GM21447 (cell line): Measurements from ENCODE around the gene RNF225.
"Not testable (repeated sequence)": the region's sequence is repeated elsewhere in the genome, so short reads cannot be mapped to it uniquely, and the experiment has no call there.

Experiments
- ATAC-seq: cut with Tn5 transposase; IDR thresholded peaks from one replicate; pipeline ENCODE4 v1.9.1; 2021; ENCODE audit not compliant: unreplicated experiment

Gene RNF225

DNA sequence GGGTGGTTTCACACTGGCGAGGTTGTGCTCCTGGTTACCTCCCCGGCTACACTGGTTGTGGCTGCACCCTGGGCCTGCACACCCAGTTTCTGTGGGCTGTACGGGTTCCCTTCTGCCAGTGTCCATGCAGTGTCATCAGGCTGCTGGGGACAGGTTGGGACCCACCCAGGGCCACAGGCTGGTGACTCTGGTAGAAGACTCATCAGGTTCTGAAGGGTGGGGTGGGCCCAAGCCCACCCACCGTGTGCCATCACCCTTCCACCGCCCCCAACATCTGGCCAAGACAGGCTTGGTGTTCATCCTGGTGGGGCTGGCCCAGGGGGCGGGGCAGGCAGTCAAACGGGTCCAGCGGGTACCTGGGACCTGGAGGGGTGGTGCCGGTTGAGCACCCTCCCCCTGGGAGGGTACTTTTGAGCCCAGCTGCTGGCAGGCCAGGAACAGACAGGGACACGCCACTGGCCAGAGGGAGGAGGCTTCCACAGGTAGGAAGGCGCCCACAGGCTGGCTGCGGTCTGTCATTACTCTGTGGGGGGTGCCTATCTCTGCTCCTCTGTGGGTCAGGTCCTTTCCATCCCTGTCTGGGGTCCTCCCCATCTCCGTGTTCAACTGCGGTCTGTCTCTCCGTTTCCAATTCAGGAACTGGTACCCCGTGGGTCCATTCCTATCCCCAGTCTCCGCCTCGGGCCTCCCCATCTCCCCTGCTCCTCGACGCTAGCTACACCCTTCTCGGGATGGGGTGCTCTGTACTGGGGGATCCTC lies at the start of gene RNF225:
TSS of gene RNF225 (plus strand) at position 437 of the 759 bp plus-strand sequence. CDS start 434 bp downstream, outside the sequence.
- ATAC-seq: no peak

DNA sequence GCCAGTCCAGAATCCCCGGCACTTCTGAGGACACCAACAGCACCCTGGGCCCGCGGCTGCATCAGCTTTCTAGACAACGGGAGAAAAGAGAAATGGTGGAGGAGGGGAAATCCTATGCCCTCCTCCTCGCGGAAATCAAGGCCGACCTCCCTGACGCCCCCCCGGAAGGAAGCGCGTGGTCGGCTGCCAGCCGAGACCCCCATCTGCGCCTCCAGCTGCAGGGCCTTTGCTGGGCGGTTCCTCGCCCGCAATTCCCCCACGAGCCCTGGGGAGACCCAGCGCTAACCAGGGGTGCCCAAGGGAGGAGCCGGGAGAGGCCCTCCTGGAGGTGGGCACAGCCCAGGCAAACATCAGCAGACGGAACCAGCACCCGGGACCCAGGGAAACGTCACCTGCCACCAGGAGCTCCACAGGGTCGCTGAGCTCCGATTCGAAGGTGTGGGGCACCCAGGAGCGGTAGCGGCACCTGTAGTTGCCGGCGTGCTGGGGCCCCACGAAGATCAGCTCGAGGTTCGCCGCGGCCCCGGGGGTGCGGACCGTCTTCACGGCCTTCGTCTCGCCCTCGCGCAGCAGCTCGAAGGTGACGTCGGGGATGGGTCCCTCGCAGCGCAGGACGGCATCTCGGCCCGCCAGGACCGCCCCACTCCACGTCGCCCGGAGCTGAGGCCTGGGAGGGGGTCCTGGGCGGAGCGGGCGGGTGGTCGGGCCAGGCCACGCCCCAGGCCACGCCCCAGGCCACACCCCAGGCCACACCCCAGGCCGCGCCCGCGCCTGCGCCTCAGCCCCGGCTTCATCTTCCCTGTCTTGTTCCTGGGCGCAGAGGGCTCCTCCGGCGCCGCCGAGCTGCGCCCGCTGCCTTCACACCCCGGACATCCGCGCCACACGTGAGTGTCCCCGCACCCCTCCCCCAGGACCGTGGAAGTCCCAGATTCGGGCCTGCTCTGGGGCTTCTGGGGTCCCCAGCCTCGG lies 48.2 kb upstream of the RNF225 start:
- peak; percentile 93 for ATAC-seq

DNA sequence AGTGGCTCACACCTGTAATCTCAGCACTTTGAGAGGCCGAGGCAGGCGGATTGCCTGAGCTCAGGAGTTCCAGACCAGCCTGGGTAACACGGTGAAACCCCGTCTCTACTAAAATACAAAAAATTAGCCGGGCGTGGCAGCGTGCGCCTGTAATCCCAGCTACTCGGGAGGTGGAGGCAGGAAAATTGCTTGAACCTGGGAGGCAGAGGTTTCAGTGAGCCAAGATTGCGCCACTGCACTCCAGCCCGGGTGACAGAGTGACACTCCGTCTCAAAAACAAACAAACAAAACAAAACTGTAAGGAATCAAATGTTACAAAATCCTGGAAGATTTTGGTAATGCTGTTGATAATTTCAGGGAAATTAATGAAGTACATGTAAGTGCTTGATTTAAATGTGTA lies 47.4 kb upstream of the RNF225 start:
- ATAC-seq: not testable (repeated sequence)

DNA sequence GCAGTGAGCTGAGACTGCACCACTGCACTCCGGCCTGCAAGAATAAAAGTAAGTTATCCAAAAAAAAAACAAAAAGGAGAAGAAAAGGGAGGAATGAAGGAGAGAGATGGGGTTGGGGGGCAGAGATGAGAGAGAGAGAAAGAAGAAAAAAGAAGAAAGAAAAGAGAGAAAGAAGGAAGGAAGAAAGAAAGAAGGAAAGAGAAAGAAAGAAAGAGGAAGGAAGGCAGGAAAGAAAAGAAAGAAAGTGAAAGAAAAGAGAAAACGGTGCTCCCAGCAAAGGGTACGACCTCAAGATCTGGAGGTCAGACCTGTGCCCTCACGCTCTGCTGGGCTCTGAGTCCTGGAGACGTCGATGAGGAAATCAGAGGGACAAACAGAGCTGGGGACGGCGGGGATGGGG lies 45.9 kb upstream of the RNF225 start:
- no peak for ATAC-seq

DNA sequence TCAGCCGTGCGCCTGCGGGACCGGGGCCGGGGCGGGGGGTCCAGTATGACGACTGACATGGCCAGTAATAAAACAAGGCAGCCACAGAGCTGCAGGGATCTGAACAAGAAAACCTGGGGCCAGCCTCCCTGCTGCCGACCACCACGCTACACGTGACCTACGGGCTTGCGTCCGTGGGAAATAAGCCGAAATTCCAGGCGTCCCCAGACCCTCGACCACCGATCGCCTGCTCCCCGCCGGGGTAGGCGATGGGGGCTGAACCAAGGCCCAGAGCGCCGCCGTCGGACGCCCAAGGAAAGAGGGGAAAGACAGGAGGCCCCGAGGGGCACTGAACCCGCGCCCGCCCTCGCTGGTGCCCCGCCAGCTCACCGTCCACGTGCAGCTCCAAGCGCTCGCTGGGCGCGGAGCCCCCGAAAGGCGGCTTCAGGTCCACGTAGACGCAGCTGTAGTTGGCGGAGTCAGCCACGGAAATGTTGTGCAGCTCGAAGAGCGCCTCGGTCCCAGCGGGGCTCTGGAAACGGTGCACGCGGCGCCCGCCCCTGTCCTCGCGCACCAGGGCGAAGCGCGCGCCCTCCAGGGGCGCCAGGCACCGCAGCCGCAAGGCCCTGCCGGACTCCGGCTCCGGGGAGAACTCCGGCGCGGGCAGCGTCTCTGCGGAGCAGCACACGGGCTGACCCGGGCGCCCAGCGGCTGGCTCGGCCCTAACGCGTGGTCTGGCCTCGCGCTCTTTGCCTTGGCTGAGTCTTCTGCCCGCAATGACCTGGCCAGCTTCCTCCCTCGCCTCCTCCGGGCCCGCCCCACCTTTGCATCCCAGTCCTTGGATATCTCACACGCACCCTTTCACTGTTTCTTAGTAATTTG lies 45.2 kb upstream of the RNF225 start:
- no peak for ATAC-seq

DNA sequence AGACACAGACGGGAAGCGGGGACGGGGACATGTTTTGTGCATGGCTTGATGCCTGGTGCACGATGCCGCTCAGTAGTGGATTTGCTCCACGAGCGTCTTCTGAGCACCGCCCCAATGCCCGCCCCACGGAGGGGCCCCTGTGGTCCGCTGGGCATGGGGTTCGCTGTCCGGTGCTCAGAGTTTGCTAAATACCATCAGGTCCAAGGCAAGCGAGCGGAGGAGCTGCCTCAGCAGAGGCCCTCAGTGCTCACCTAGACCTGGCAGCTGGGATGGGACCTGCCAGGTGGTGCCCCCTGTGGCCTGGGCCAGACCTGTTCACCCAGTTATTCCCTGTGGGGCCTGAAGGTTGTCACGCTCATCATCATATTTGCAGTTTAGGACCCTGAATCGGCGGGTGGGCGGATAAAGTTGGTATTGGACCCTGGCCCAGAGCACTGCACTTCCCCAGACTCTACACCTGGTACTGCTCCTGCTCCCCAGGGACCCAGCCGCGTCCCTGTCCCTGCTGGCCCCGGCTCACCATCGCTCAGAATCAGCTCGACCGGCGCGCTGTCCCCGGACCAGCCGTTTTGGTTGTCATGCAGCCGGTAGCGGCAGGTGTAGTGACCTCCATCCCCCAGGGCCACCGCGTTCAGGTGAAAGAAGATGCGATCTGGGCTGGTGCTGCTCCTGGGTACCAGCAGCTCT lies 44.4 kb upstream of the RNF225 start:
- ATAC-seq: no peak

DNA sequence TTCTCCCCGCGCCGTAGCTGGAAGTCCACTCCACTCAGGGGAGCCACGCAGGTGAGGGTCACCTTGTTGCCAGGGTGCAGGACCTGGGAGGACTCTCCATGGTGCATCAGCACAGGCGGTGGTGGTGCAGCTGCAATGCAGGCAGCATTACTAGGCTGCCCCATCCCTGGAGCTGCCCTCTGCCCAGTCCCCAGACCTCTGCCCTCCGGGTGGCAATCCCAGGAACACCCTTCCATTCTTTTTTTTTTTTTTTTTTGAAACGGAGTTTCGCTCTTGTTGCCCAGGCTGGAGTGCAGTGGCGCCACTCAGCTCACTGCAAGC lies 43.9 kb upstream of the RNF225 start:
- ATAC-seq: no peak

DNA sequence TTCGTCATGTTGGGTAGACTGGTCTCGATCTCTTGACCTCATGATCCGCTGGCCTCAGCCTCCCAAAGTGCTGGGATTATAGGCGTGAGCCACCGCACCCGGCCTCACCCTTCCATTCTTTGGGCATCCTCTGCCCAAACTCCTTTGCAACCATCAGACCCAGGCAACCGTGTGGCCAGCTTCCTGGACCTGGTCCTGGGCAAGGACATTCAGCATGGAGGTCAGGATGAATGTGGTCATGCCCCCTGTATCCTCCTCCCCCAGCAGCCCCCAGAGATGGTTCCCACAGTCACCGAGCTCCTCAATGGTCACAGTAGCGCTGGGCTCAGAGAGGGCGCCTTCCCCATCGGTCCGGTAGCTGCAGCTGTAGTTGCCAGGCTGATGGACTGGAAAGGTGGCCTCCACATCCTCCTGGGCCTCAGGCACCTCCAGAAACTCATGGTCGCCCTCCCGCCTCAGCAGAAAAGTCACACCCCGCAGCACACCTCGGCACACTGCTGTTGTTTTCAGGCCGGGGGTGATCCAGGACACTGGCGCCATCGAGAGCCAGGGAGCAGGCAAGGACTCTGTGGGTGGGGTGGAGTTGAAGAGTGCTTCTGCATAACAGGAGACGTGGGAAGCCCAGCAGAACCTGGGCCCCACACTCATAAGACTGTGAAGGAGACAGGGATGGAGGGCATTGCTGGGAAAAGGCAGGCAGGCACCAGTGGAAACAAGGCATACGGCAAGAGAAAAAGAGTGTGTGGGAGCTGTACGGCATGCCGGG lies 43.3 kb upstream of the RNF225 start:
- no peak for ATAC-seq

DNA sequence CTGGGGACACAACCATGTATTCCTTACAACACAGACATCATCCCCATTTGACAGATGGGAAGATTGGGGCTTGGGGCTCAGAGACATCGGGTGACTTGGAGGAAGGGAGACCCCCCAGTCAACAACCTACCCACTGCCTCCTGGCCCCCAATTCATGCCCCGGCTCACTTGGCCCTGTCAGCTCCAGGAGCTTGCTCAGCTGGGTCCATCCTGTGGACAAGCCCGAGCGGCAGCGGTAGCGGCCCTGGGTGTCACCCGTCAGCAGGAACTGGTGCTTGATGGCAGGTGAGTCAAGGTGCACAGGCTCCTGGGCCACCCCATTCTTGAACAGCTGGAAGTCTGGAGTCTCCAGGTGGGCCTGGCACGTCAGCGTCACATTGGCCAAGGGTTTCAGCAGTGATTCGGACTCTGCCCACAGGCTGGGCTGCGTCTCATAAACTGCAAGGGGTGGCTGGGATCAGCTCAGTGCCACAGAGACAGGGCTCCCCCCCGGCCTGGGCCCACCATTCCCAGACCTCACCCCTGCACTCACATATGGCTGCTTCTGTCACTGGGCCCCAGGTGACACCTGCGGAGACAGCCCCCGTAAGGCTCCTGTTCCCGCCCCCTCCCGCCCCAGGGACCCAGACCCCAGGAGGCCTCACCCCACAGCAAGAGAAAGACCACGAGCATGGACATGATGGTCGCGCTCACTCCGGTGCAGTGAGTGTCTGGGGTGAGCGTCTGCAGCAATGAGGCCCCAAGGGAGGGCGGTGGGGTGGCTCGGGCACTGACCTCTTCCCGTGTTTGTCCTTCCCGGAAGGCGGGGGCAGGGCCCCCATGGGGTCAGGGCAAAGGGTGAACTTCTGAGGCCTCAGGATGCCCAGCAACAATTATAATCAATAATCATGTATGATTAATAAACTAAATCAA lies 42.4 kb upstream of the RNF225 start, which contains the start of gene A1BG:
TSS of gene A1BG (minus strand) at position 733 of the 912 bp plus-strand sequence. CDS start at position 678, 55 bp downstream.
- ATAC-seq: no peak

DNA sequence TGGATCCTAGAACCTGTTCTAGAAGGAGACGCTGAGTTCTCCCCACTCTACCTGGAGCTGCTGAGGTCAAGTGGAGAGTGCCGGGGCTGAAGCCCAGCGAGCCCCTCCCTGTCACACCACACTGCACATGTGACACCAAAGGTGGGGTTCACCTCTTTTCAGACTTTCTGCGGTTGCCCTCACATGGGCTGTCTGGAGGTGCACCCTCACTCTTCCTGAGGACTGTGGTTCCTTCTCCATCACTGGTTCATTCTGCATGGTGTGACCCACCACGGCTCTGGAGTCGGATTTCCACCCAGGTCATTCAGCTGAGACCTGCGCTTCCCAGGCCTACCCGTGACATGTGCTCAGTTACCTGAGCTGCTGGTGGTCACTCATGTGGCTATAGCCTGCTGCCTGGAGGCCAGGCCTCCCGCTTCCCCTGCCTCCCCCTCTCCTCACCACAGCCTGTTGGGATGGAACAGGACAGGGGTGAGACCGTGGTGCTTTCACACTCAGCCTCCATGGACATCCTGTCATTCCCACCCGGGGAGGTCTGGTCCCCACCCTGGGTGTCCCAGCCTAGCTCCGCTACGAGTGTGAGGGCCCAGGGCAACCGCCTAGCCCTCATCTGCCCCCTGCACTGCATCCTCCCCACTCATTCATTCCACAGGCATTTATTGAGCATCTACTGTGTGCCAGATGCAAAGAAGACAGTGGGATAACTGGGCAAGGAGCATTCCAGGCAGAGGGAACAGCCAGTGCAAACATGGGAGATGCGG lies 41.6 kb upstream of the RNF225 start:
- no peak for ATAC-seq

DNA sequence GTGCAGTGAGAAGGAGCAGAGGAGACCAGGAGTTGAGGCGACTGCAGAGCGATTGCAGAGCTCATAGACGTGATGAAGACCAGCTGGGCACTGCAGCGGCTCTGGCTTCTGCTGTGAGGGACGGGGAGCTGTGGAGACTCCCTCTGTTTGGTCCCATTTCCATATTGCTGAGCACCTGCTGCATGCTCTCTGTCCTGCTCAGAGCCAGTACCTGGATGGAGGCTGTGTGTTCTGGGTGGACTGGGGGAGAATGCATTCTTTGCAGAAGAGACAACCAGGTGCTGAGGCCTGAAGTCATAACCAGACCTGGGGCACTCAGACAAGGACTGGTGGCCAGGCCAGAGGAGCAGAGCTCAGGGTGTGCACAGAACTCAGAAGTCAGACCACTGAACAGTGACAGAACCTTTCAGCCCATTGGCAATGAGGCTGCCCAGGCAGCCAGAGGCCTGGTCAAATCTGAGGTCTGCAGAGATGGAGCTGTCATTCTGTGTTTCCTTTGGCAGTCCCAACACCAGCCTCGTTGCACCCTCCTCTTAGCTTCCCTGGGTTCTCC lies 40.9 kb upstream of the RNF225 start:
- ATAC-seq: no peak

DNA sequence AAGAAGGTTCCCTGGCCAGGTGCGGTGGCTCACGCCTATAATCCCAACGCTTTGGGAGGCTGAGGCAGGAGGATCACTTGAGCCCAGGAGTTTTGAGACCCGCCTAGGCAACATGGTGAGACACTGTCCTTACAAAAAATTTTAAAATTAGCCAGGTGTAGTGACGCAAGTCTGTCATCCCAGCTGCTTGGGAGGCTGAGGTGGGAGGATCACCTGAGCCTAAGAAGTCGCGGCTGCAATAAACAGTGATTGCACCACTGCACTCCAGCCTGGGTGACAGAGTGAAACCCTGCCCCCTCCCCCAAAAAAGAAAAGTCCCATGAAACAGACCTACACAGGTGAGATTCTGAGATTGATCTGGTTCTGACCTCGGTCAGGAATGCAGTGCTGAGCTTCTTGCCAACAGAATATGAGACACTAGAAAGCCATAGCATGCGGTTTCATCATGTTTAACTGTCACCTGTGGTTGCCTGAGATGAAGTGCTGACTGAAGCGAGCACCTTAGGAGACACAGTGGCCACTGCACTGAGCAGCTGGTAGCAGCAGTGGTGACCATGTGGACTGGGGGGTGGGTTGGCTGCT lies 40.1 kb upstream of the RNF225 start:
- ATAC-seq: no peak

DNA sequence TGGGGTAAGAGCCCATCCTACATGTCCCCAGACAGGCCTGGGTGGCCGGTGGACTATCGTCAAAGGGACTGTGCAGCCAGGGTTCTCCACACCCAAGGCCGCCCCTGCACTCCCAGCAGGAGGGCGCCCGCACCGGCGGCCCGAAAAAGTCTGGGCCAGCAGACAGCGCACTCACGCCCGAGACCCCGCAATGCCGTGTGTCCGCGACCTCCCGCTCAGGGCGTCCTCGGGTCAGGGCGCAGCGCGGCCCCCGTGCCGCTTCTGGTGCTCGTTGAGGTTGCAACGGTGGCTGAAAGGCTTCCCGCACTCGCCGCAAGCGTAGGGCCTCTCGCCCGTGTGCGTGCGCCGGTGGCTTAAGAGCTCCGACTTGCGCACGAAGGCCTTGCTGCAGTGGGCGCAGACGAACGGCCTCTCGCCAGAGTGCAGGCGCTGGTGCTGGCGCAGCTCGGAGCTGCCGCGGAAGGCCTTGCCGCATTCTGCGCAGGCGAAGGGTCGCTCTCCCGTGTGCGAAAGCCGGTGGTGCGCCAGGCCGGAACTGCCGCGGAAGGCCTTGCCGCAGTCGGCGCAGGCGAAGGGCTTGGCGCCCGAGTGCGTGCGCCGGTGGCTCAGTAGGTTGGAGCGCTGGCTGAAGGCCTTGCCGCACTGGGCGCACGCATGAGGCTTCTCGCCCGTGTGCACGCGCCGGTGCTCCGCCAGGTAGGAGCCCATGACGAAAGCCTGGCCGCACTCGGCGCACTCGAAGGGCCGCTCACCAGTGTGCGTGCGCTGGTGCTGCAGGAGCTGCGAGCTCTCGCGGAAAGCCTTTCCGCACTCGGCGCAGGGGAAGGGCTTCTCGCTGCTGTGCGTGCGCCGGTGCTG lies 39.3 kb upstream of the RNF225 start:
- no peak for ATAC-seq

DNA sequence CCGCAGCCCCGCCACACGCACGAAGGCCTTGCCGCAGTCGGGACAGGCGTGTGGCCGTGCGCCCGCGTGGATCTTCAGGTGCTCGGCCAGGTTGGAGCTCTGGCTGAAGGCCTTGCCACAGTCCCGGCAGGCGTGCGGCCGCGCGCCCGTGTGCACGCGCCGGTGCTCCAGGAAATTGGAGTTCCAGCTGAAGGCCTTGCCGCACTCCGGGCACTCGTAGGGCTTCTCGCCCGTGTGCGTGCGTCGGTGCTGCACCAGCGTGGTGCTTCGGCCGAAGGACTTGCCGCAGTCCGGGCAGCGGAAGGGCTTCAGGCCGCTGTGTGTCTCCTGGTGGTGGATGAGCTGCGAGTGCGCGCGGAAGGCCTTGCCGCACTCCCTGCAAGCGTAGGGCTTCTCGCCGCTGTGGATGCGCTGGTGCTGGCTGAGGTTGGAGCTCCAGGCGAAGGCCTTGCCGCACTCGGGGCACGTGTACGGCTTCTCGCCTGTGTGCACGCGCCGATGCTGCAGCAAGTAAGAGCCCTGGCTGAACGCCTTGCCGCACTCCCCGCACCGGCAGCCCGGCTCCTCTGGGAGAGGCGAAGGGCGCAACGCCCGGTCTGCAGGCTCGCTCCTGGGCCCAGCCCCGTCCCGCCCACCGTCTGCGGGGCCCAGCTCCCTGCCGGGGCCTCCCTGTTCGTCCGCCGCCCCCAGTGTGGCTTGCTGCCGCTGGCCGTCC lies 38.5 kb upstream of the RNF225 start:
- no peak for ATAC-seq

DNA sequence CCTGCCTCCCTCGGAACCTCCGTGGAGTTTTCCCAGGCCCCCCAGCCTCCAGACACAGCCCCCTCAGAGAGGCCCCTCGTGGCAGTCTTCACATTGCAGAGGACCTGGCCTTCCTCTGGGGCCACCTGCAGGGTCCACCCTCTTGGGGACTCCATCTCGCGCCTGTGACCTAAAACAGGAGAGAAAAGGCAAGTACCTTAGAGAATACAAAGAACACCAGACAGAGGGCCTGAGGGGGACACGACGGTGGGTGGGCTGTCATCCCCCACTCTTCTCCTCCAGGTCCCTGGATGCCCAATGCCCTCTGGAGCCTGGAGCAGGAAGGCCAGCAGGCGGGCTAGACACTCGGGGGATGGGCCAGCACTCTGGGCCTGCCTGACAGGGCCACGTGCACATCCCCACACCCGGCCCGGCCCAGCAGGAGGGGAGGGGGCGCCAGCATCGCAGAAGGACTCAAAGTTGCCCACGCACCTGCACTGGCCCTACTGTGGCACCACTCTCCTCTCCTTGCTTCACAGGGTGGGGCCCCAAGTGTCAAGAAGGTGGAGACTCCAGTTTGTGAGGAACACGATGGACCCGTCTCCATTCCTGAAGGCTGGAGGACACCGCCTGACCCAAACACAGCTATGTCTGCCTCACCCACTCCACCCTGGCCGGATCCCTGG lies 37.8 kb upstream of the RNF225 start:
- ATAC-seq: no peak
